OCI-LY1 (cell line): ENCODE measurements around the gene FNDC3A.
"Not testable (repeated sequence)": the region's sequence is repeated elsewhere in the genome, so short reads cannot be mapped to it uniquely, and the experiment has no call there.

Source experiments
- H2AFZ ChIP-seq: fragments of 200-600 bp; sonication (generic), shearing (Covaris generic); 2 replicates; pipeline ENCODE4 v1.6.0; 2014; ENCODE audit warnings: antibody characterized with exemption, mild to moderate bottlenecking, low read length
- H3F3A ChIP-seq: fragments of 200-600 bp; sonication (generic), shearing (Covaris generic); 2 replicates; pipeline ENCODE4 v1.6.0; 2014; ENCODE audit warnings: mild to moderate bottlenecking, antibody characterized with exemption, low read length, moderate library complexity; ENCODE audit not compliant: insufficient read depth
- H3K27ac ChIP-seq: fragments of 200-600 bp; sonication (generic); 2 replicates; pipeline ENCODE4 v1.5.1; 2014; ENCODE audit warnings: low read length, mixed run types, mild to moderate bottlenecking, low read depth; ENCODE audit not compliant: poor library complexity, severe bottlenecking
- H3K27me3 ChIP-seq: fragments of 200-600 bp; sonication (generic); 2 replicates; pipeline ENCODE4 v1.6.0; 2014; ENCODE audit warnings: antibody characterized with exemption, mild to moderate bottlenecking, low read length, moderate library complexity; ENCODE audit not compliant: insufficient read depth
- H3K36me3 ChIP-seq: fragments of 200-600 bp; sonication (generic); 2 replicates; pipeline ENCODE4 v1.6.1; 2014; ENCODE audit warnings: mild to moderate bottlenecking, antibody characterized with exemption, low read length, moderate library complexity, mixed read lengths; ENCODE audit not compliant: insufficient read depth
- H3K4me1 ChIP-seq: fragments of 200-600 bp; sonication (generic); 2 replicates; pipeline ENCODE4 v1.5.1; 2014; ENCODE audit warnings: mild to moderate bottlenecking, low read length, moderate library complexity; ENCODE audit not compliant: insufficient read depth, severe bottlenecking
- H3K4me2 ChIP-seq: fragments of 200-600 bp; sonication (generic), shearing (Covaris generic); 2 replicates; pipeline ENCODE4 v1.6.1; 2014; ENCODE audit warnings: low read length
- H3K4me3 ChIP-seq: fragments of 200-600 bp; sonication (generic); 2 replicates; pipeline ENCODE4 v1.5.1; 2014; ENCODE audit warnings: low read length, low read depth, mild to moderate bottlenecking, mixed read lengths; ENCODE audit not compliant: poor library complexity, severe bottlenecking
- H3K79me2 ChIP-seq: fragments of 200-600 bp; shearing (Covaris generic); 2 replicates; pipeline ENCODE4 v1.6.1; 2016; ENCODE audit warnings: mixed run types, low read length, mixed read lengths; ENCODE audit not compliant: insufficient read depth
- H3K9ac ChIP-seq: fragments of 200-600 bp; sonication (generic), shearing (Covaris generic); 2 replicates; pipeline ENCODE4 v1.6.1; 2014; ENCODE audit warnings: mild to moderate bottlenecking, low read length, mixed read lengths
- H3K9me2 ChIP-seq: fragments of 200-600 bp; sonication (generic), shearing (Covaris generic); 2 replicates; pipeline ENCODE4 v1.6.1; 2014; ENCODE audit warnings: low read depth, mild to moderate bottlenecking, low read length, mixed read lengths
- H3K9me3 ChIP-seq: fragments of 200-600 bp; shearing (Covaris generic); 2 replicates; pipeline ENCODE4 v1.6.1; 2014; ENCODE audit warnings: low read length, mixed read lengths
- H4K20me1 ChIP-seq: fragments of 200-600 bp; sonication (generic), shearing (Covaris generic); 2 replicates; pipeline ENCODE4 v1.6.0; 2016; ENCODE audit warnings: mild to moderate bottlenecking, low read length; ENCODE audit not compliant: insufficient read depth
- EZH2 ChIP-seq: fragments of 200-600 bp; sonication (generic), shearing (Covaris generic); IDR thresholded peaks from 2 replicates; pipeline ENCODE4 v1.8.0; 2017; ENCODE audit warnings: borderline replicate concordance, mixed run types, mild to moderate bottlenecking, antibody characterized with exemption, low read length, moderate library complexity, mixed read lengths
- TF ChIP-seq, protein P1 (sequence below): fragments of 200-600 bp; sonication (generic), shearing (Covaris generic); IDR thresholded peaks from 2 replicates; pipeline ENCODE4 v1.5.1; 2017; ENCODE audit warnings: mild to moderate bottlenecking, antibody characterized with exemption, low read length, moderate library complexity, mixed read lengths

FNDC3A gene

DNA sequence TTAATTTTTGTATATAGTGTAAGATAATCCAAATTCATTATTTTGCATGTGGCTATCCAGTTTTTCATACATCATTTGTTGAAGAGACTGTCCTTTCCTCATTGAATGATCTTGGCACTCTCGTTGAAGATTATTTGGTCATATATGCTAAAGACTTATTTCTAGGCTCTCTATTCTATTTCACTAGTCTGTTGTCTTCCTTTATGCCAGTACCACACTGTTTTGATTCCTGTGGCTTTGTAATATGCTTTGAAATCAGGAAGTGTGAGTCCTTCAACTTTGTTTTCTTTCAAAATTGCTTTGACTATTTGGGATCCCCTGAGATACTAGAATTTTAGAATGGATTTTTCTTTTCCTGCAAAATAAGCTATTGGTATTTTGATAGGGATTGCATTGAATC is 24.5 kb downstream of the FNDC3A start:
- Histone ChIP-seq H3K27me3 (no peaks in the 10 kb centered on the region), H3K4me1 (no peaks in the 10 kb centered on the region), H3F3A (no peaks in the 10 kb centered on the region), H3K4me3 (no peak overlapping the region), H3K4me2 (no peak overlapping the region), H3K36me3 (no peaks in the 10 kb centered on the region; the same call in 1 of the 2 replicates), H3K9me2 (no peaks in the 10 kb centered on the region), H3K9me3 (peaks cover 10% of the 10 kb centered on the region), H3K79me2 (no peaks in the 10 kb centered on the region), H4K20me1 (no peaks in the 10 kb centered on the region), H3K9ac (no peak overlapping the region), H2AFZ (no peak overlapping the region), H3K27ac (no peak overlapping the region)
- TF ChIP-seq, protein P1, sequence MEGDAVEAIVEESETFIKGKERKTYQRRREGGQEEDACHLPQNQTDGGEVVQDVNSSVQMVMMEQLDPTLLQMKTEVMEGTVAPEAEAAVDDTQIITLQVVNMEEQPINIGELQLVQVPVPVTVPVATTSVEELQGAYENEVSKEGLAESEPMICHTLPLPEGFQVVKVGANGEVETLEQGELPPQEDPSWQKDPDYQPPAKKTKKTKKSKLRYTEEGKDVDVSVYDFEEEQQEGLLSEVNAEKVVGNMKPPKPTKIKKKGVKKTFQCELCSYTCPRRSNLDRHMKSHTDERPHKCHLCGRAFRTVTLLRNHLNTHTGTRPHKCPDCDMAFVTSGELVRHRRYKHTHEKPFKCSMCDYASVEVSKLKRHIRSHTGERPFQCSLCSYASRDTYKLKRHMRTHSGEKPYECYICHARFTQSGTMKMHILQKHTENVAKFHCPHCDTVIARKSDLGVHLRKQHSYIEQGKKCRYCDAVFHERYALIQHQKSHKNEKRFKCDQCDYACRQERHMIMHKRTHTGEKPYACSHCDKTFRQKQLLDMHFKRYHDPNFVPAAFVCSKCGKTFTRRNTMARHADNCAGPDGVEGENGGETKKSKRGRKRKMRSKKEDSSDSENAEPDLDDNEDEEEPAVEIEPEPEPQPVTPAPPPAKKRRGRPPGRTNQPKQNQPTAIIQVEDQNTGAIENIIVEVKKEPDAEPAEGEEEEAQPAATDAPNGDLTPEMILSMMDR: no peak
- no peak for TF ChIP-seq EZH2

DNA sequence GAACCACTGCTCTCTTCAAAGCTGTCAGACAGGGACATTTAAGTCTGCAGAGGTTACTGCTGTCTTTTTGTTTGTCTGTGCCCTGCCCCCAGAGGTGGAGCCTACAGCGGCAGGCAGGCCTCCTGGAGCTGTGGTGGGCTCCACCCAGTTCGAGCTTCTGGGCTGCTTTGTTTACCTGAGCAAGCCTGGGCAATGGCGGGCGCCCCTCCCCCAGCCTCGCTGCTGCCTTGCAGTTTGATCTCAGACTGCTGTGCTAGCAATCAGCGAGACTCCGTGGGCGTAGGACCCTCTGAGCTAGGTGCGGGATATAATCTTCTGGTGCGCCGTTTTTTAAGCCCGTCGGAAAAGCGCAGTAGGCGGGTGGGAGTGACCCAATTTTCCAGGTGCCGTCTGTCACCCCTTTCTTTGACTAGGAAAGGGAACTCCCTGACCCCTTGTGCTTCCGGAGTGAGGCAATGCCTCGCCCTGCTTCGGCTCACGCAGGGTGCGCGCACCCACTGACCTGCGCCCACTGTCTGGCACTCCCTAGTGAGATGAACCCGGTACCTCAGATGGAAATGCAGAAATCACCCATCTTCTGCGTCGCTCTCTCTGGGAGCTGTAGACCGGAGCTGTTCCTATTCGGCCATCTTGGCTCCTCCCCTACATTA is 43.4 kb downstream of the FNDC3A start:
- H3K9me3 ChIP-seq, H3K9me2 ChIP-seq, H3F3A ChIP-seq, H3K27me3 ChIP-seq, H3K79me2 ChIP-seq, H3K4me3 ChIP-seq, H3K4me1 ChIP-seq, H3K4me2 ChIP-seq, H2AFZ ChIP-seq, H3K36me3 ChIP-seq, H4K20me1 ChIP-seq, H3K27ac ChIP-seq, H3K9ac ChIP-seq: not testable (repeated sequence)

DNA sequence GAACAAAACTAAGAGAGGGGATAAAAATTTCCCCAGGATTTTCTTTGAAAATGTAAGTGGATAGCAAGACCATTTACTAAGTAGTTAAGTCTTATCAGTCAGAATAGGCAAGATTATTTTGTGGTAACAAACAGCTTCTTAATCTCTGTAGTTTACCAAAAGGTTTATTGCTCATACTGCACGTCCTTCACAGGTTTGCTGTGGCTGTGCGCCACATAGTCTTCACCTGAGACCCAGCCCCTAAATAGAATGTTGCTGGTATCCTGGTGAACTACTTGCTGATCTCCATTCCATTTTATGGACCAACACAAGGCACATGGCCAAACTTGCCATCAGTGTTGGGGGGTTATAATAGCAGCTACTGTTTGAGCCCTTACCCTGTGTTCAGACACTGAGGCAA is 44.6 kb downstream of the FNDC3A start:
- H3K27ac ChIP-seq: no peak overlapping the region
- no peak overlapping the region for H3K4me2 ChIP-seq
- H3K27me3 ChIP-seq: no peaks in the 10 kb centered on the region
- H3K4me1 ChIP-seq: no peaks in the 10 kb centered on the region
- H2AFZ ChIP-seq: no peak overlapping the region
- TF ChIP-seq, protein P1: no peak
- no peak for TF ChIP-seq EZH2
- no peaks in the 10 kb centered on the region for H3F3A ChIP-seq
- H3K9ac ChIP-seq: no peak overlapping the region
- H3K4me3 ChIP-seq: no peak overlapping the region
- H3K36me3 ChIP-seq: no peaks in the 10 kb centered on the region
- peaks cover 6% of the 10 kb centered on the region; the same call in 1 of the 2 replicates for H3K9me3 ChIP-seq
- H3K9me2 ChIP-seq: no peaks in the 10 kb centered on the region
- no peaks in the 10 kb centered on the region for H3K79me2 ChIP-seq
- no peaks in the 10 kb centered on the region for H4K20me1 ChIP-seq

DNA sequence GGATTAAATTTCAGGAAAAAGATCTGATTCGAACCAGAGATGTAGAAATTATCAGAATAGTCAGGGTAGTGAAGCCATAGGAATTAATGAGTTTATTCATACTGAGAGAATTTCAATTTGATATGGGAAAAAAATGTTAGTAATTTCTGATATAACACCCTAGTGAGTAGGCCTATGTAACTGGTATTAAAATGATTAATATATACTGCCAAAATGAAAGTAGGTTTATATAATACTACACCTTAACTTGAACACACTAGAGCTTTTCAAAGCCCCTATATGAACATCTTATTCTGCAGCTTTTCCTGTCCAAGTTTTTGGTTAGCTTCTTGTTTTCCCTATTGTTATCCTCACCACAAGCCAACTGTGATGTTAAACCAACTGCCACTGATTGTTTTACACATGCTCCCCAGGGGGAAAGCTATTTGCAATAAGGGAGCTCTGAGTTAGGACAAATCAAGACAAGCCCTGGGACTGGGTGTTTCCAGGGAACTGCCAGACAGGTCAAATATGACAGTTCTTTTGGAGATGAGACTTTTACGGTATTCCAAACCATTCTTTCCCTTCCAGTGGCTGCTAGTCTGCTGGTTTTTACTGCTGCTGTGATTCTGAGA is 45.3 kb downstream of the FNDC3A start:
- Histone ChIP-seq H3K36me3 (no peaks in the 10 kb centered on the region), H3K4me3 (no peak overlapping the region), H4K20me1 (no peaks in the 10 kb centered on the region), H3K4me2 (no peak overlapping the region), H3K27me3 (no peaks in the 10 kb centered on the region), H3K9me3 (peaks cover 6% of the 10 kb centered on the region; the same call in 1 of the 2 replicates), H3K79me2 (no peaks in the 10 kb centered on the region), H2AFZ (no peak overlapping the region), H3K4me1 (no peaks in the 10 kb centered on the region), H3F3A (no peaks in the 10 kb centered on the region), H3K9ac (no peak overlapping the region), H3K9me2 (no peaks in the 10 kb centered on the region), H3K27ac (no peak overlapping the region)
- TF ChIP-seq, protein P1: no peak
- no peak for TF ChIP-seq EZH2
